Adipocyte (in vitro differentiated cells): ENCODE results near the gene HOOK2.

Source experiments
- DNase-seq: peaks from one replicate; pipeline ENCODE4 v3.0.0-alpha.2; 2015; ENCODE audit warnings: low read depth
- H3K27me3 ChIP-seq: replicated peaks from 2 replicates; pipeline ENCODE4 v1.7.0; 2013; ENCODE audit warnings: mild to moderate bottlenecking, low read length, moderate library complexity; ENCODE audit not compliant: control insufficient read depth, insufficient read depth
- H3K36me3 ChIP-seq: 2 replicates; pipeline ENCODE4 v1.7.0; 2013; ENCODE audit warnings: low read length, mild to moderate bottlenecking, moderate library complexity; ENCODE audit not compliant: control insufficient read depth, insufficient read depth, severe bottlenecking
- H3K4me1 ChIP-seq: 2 replicates; pipeline ENCODE4 v1.7.0; 2013; ENCODE audit warnings: mild to moderate bottlenecking, low read length, moderate library complexity; ENCODE audit not compliant: control insufficient read depth, insufficient read depth
- H3K4me3 ChIP-seq: 2 replicates; pipeline ENCODE4 v1.7.0; 2013; ENCODE audit warnings: mild to moderate bottlenecking, low read length, moderate library complexity
- H3K9ac ChIP-seq: 2 replicates; pipeline ENCODE4 v1.7.0; 2013; ENCODE audit warnings: mild to moderate bottlenecking, low read length, moderate library complexity
- H3K9me3 ChIP-seq: 2 replicates; pipeline ENCODE4 v1.7.0; 2013; ENCODE audit warnings: mild to moderate bottlenecking, low read length, moderate library complexity; ENCODE audit not compliant: control insufficient read depth

Gene HOOK2

DNA sequence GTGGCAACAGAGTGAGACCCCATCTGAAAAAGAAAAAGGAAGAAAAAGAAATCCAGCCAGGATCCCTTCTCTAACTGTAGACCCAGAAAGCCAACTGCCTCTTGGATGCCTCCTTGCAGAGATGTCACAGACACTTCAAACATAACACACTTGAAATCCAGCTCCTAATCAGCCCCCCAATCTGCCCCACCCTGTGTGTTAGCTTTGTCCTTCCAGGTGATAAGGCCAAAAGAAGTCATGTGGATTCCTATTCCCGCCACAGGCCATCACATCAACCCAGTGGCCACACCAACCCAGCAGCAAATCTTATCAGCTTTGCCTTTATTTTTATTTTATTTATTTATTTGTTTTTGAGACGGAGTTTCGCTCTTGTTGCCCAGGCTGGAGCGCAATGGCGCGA lies 15.7 kb downstream of the HOOK2 start:
- Histone ChIP-seq H3K9ac (no peak overlapping the region), H3K4me3 (no peak overlapping the region), H3K9me3 (no peaks in the 10 kb centered on the region), H3K27me3 (no peaks in the 10 kb centered on the region), H3K36me3 (peaks cover 21% of the 10 kb centered on the region), H3K4me1 (peaks cover 3% of the 10 kb centered on the region)
- no peak for DNase-seq

DNA sequence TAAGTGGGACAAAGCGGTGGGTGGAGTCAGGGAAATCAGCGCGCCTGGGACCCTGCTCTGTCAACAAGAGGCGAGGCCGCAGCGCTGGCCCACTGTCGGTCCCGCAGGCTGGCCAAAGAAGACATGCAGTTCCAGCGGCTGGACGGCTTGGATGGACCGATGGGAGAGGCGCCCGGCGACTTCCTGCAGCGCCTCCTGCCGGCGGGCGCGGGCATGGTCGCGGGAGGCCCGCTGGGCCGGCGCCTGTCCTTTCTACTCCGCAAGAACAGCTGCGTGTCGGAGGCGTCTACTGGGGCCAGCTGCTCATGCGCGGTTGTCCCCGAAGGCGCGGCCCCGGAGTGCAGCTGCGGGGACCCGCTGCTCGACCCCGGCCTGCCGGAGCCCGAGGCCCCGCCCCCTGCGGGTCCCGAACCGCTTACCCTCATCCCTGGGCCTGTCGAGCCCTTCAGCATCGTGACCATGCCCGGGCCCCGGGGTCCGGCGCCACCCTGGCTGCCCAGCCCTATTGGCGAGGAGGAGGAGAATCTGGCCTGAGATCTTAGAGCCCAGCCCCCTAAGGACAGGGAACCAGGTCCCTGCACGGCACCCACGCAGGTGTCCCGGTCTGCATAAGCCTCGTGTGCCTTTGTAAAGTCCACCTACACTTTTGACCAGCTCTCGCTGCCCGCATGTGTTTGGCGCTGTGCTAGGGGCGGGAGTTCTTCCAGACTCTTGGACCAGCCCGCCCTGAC lies 17.6 kb downstream of the HOOK2 start:
- peak overlapping the region; percentile 56 for H3K9ac ChIP-seq
- peaks cover 9% of the 10 kb centered on the region for H3K36me3 ChIP-seq
- H3K4me3 ChIP-seq = peak overlapping the region; percentile 62
- H3K9me3 ChIP-seq = no peaks in the 10 kb centered on the region
- H3K4me1 ChIP-seq = peaks cover 3% of the 10 kb centered on the region
- H3K27me3 ChIP-seq = peaks cover 4% of the 10 kb centered on the region
- DNase-seq = peak; percentile 82

DNA sequence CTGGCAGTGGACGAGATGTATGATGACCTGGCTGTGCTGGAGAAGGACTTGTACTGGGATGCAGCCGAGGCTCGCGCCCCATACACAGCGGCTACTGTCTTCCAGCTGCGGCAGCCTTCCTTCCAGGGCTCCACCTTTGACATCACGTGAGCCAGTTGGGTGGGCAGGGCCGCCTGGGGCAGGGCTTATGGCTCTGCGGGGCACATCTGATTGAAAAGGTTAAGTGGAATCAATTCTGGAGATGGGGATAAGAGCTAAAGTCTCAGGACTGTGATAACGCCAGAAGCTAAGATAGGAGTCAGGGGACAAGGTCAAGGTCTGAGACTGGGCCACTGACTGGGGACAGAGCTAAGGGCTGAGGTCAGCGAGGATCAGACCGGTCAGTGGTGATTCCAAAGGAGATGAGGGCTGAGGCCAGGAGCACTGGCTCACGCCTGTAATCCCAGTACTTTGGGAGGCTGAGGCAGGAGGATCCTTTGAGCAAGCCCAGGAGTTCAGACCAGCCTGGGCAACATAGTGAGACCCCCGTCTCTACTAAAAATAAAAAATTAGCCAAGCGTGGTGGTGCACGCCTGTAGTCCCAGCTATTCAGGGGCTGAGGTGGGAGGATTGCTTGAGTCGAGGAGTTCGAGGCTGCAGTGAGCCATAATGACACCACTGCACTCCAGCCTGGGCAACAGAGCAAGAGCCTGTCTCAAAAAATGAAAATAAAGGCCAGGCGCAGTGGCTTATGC lies 19.0 kb downstream of the HOOK2 start:
- H3K36me3 ChIP-seq = no peaks in the 10 kb centered on the region
- H3K9ac ChIP-seq = no peak overlapping the region
- H3K27me3 ChIP-seq = peaks cover 10% of the 10 kb centered on the region
- DNase-seq = no peak
- H3K4me3 ChIP-seq = no peak overlapping the region
- H3K4me1 ChIP-seq = peaks cover 3% of the 10 kb centered on the region
- no peaks in the 10 kb centered on the region for H3K9me3 ChIP-seq

DNA sequence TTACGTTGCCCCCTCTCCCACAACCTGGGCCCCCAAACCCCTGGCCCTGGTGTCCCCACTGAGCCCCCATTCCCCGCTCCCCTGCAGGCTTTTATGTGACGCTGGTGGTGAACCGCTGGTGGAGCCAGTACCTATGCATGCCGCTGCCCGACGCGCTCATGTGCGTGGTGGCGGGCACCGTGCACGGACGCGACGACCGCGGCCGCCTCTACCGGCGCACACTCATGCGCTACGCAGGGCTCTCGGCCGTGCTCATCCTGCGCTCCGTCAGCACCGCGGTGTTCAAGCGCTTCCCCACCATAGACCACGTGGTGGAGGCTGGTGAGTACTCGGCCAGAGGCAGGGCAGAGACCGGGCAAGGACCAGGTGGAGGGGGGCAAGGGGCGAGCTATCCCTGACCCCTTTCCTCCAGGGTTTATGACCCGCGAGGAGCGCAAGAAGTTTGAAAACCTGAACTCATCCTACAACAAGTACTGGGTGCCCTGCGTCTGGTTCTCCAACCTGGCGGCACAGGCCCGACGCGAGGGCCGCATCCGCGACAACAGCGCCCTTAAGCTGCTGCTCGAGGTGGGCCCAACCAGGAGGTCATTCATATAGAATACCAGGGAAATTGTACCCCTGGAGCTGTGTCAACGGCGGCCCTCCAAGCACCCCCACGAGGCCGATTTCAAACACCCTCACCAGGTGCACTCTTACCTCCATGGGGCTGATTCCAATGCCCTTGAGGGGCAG lies 20.7 kb downstream of the HOOK2 start:
- Histone ChIP-seq H3K4me3 (no peak overlapping the region), H3K9me3 (no peaks in the 10 kb centered on the region), H3K4me1 (peaks cover 12% of the 10 kb centered on the region), H3K27me3 (peaks cover 21% of the 10 kb centered on the region), H3K36me3 (no peaks in the 10 kb centered on the region), H3K9ac (no peak overlapping the region)
- DNase-seq = no peak

DNA sequence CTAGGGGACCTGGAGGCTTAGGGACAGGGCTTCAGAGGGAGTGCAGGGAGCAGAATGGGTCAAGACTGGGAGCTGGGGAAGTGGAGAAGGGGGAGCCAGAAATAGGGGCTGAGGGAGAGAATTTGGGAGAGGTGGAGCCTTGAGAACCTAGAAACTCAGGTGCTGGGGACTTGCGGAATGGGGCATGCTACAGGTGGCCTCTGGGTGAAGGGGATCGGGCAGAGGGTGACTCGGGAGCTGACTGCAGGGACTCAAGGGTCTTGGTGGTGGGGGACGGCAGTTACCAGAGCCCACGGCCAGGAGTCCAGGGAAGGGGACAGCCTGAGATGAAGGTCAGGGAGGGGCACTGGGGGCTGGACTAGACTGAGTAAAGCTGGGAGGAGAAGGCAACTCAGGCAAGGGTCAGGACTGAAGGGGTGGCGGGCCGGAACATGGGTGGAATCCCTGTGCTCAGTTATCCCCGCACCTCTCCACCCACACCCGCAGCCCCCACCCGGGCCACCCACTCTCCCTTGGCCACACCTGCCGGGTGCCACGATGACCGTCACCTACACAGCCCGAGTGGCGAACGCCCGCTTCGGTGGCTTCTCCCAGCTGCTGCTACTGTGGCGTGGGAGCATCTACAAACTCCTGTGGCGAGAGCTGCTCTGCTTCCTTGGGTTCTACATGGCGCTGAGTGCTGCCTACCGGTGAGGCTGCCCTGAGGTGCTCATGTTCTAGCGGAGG lies 23.1 kb downstream of the HOOK2 start:
- H3K27me3 ChIP-seq = peaks cover 21% of the 10 kb centered on the region
- H3K36me3 ChIP-seq = peaks cover 8% of the 10 kb centered on the region
- no peaks in the 10 kb centered on the region for H3K9me3 ChIP-seq
- H3K9ac ChIP-seq = no peak overlapping the region
- no peak overlapping the region for H3K4me3 ChIP-seq
- DNase-seq = no peak
- H3K4me1 ChIP-seq = peaks cover 9% of the 10 kb centered on the region

DNA sequence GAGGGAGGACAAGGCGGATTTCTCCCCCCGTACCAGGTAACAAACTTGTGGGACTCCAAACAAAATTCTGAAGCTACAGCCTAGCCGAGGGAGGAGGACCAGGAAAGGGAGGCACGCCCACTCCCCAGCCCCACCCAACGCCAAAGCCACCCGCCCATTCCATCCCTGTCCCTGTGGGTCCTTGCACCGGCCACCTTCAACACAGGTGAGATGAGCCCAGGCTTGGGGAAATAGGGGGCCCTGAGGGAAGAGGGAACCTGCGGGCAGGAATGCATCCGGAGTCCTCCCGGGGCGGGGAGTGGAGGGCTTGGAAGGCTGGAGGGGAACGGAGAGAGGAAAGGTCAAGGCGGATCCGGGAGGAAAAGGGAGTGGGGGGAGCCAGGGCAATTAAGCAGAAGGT lies 23.7 kb downstream of the HOOK2 start, which contains the start of gene BEST2:
BEST2 (plus strand) TSS at position 157 of the 400 bp plus-strand sequence. CDS start 802 bp downstream, outside the sequence.
- no peak for DNase-seq
- Histone ChIP-seq H3K9ac (no peak within 1 kb of the TSS), H3K36me3 (peaks cover 11% of the 10 kb centered on the region), H3K4me1 (peaks cover 9% of the 10 kb centered on the region), H3K9me3 (no peaks in the 10 kb centered on the region), H3K27me3 (peaks cover 21% of the 10 kb centered on the region), H3K4me3 (no peak within 1 kb of the TSS)

DNA sequence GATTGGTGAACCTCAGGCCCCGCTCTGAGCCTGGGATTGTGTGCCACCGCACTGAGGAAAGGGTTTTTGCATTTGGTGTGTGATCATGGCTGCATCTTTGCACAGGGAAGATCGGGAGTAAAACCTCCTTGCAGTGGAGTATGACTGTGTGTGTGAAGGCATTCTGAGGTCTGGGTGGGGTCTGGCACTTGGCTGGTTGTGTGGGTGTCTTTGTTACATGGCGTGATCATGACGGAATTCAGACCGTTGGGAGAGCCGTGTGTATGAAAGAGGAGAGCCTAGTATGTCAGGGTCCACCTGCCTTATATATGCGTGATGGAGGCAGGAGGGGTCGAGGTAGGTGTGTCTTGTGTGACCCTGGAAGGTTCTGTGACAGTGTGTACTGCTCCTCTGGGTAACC lies 24.5 kb downstream of the HOOK2 start:
- DNase-seq = no peak
- Histone ChIP-seq H3K4me1 (peaks cover 9% of the 10 kb centered on the region), H3K9me3 (no peaks in the 10 kb centered on the region), H3K4me3 (no peak overlapping the region), H3K36me3 (peaks cover 18% of the 10 kb centered on the region), H3K9ac (no peak overlapping the region), H3K27me3 (peaks cover 21% of the 10 kb centered on the region)

DNA sequence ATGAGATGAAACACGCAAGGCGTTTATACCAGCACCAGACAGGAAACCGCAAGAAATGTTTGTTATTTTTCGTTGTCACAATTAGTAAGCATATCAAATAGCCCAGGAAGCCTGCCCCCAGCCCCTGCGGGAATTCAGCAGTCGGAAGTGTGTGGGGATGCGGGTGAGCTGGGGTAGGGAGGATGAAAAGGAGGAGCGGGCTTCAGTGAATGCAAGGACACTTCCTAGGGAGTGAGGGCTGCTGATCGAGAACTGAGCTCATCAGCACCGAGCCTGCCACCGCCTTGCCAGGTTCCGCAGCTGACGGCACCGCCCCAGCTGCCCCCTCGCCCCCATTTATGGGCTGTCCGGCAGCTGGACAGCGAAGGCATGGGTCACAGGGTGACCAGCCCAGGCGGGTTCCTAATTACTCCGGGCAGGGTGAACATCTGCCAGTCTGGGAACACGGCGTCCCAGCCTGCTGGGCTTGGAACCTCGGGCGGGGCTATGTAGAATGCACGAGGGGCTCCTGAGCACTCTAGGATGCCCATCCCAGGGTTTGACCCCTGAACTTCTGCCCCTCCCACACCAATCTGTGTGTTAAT lies 25.3 kb downstream of the HOOK2 start:
- H3K9me3 ChIP-seq = no peaks in the 10 kb centered on the region
- no peak overlapping the region for H3K4me3 ChIP-seq
- peaks cover 21% of the 10 kb centered on the region for H3K27me3 ChIP-seq
- H3K9ac ChIP-seq = no peak overlapping the region
- peak; percentile 41 for DNase-seq
- peaks cover 26% of the 10 kb centered on the region for H3K36me3 ChIP-seq
- H3K4me1 ChIP-seq = peaks cover 9% of the 10 kb centered on the region

DNA sequence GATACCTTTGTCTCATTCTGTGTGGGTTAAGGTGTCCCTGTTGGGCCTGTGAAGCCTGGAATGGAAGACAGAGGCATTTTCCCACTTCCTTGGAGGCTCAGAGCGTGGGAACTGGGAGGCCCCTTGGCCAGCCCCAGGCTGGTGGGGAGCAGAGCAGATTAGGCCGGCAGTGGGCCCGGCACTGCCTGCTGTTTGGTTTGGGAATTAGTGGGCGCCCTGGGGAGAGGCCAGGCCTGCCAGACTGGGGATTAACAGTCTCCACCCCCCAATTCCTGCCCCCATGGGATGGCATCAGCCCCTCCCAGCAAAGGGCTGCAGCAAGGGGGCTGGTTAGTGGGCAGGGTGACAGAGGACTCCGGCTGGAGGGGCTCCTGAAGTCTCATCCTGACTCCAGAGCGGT lies 26.9 kb downstream of the HOOK2 start:
- H3K27me3 ChIP-seq = peaks cover 17% of the 10 kb centered on the region
- H3K4me3 ChIP-seq = no peak overlapping the region
- H3K9me3 ChIP-seq = no peaks in the 10 kb centered on the region
- H3K36me3 ChIP-seq = peaks cover 30% of the 10 kb centered on the region
- DNase-seq = no peak
- peaks cover 9% of the 10 kb centered on the region for H3K4me1 ChIP-seq
- H3K9ac ChIP-seq = no peak overlapping the region

DNA sequence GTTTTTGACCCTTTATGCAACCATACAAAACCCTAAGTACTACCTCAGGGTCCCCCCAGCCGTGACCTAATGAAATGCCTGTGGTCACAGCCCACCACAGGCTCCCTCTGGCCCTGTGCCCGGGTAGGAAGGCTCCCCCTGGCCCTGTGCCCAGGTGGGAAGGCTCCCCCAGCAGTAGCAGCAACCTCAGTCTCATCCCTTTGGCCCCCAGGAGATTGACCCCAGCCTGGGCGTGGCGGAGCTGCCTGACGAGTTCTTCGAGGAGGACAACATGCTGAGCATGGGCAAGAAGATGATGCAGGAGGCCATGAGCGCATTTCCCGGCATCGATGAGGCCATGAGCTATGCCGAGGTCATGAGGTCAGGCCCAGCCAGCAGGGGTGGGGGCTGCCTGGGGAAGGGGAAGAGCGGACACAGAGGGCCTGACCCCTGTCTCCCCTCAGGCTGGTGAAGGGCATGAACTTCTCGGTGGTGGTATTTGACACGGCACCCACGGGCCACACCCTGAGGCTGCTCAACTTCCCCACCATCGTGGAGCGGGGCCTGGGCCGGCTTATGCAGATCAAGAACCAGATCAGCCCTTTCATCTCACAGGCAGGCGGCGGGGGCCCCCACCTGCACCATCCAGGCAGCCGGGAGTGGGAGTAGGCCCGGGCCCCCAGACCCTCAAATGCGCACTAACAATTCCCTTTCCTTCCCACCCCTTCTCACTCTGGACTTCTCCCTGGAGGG lies 30.0 kb downstream of the HOOK2 start:
- Histone ChIP-seq H3K4me3 (no peak overlapping the region), H3K9me3 (no peaks in the 10 kb centered on the region), H3K4me1 (peaks cover 6% of the 10 kb centered on the region), H3K27me3 (peaks cover 5% of the 10 kb centered on the region), H3K36me3 (peaks cover 33% of the 10 kb centered on the region), H3K9ac (no peak overlapping the region)
- DNase-seq = no peak
